Smooth muscle cell (in vitro differentiated cells): ENCODE measurements around the gene SLC7A6. TPM values are rescaled to one million over a fixed set of nuclear protein-coding genes. Genes with fewer than 3 reads are reported as not detected.

Experiments
- DNase-seq: peaks from one replicate; lab custom pipeline; 2025; ENCODE audit not compliant: unreplicated experiment; lab: John Stamatoyannopoulos, UW
- H2AFZ ChIP-seq: fragments of 200-600 bp; sonication (generic); 2 replicates; pipeline ENCODE4 v1.6.0; 2016; ENCODE audit warnings: antibody characterized with exemption, low read depth, mild to moderate bottlenecking
- H3F3A ChIP-seq: fragments of 200-600 bp; sonication (generic); 2 replicates; pipeline ENCODE4 v1.6.0; 2017; ENCODE audit warnings: antibody characterized with exemption, low read depth
- H3K27ac ChIP-seq: fragments of 200-600 bp; sonication (generic); 2 replicates; pipeline ENCODE4 v1.5.1; 2016; ENCODE audit warnings: low read depth, mild to moderate bottlenecking
- H3K27me3 ChIP-seq: fragments of 200-600 bp; sonication (generic); 2 replicates; pipeline ENCODE4 v1.6.1; 2016; ENCODE audit warnings: low read depth, mild to moderate bottlenecking
- H3K36me3 ChIP-seq: fragments of 200-600 bp; sonication (generic); 2 replicates; pipeline ENCODE4 v1.5.1; 2016; ENCODE audit warnings: low read depth
- H3K4me1 ChIP-seq: fragments of 200-600 bp; sonication (generic); 2 replicates; pipeline ENCODE4 v1.5.1; 2016; ENCODE audit warnings: low read depth
- H3K4me2 ChIP-seq: fragments of 200-600 bp; sonication (generic); 2 replicates; pipeline ENCODE4 v1.6.0; 2016; ENCODE audit warnings: mild to moderate bottlenecking
- H3K4me3 ChIP-seq: fragments of 200-600 bp; sonication (generic); 2 replicates; pipeline ENCODE4 v1.5.1; 2016; ENCODE audit warnings: mild to moderate bottlenecking
- H3K79me2 ChIP-seq: fragments of 200-600 bp; sonication (generic); 2 replicates; pipeline ENCODE4 v1.6.0; 2016; ENCODE audit warnings: low read depth, mild to moderate bottlenecking
- H3K9ac ChIP-seq: fragments of 200-600 bp; sonication (generic); 2 replicates; pipeline ENCODE4 v1.6.0; 2016; ENCODE audit warnings: low read depth
- H3K9me3 ChIP-seq: fragments of 200-600 bp; sonication (generic); replicated peaks from 2 replicates; pipeline ENCODE4 v1.5.1; 2016; ENCODE audit warnings: low read depth
- H4K20me1 ChIP-seq: fragments of 200-600 bp; sonication (generic); 2 replicates; pipeline ENCODE4 v1.6.0; 2016; ENCODE audit warnings: low read depth
- CTCF ChIP-seq: fragments of 200-600 bp; sonication (generic); IDR thresholded peaks from 2 replicates; pipeline ENCODE4 v1.5.1; 2017; ENCODE audit warnings: borderline replicate concordance, mild to moderate bottlenecking, antibody characterized with exemption; ENCODE audit not compliant: insufficient read depth, poor library complexity, severe bottlenecking
- WGBS: methylation state at CpG from one replicate; pipeline ENCODE4 v1.1.7; 2016; ENCODE audit warnings: low lambda C conversion rate; 5-methylcytosine and 5-hydroxymethylcytosine counted together
- polyA plus RNA-seq: library from polyadenylated mRNA; unstranded; fragments of >200 nt; fragmentation: Nextera tagmentation; extraction: Ambion mirVana; gene quantifications from 2 replicates; pipeline ENCODE4 v1.2.1, GENCODE V29; 2016
- total RNA-seq: library from RNA; depleted of rRNA; stranded (reverse); fragments of >200 nt; gene quantifications from 2 replicates; pipeline ENCODE4 v1.2.3, GENCODE V29; 2014

SLC7A6 gene
- total and polyA plus RNA-seq, 2 experiments from 2014 or later = 11.4 to 16.5 TPM

GRCh38 chr16:68235887-68236136 lies 28.5 kb upstream of the SLC7A6 start, which contains the start of gene ESRP2:
ESRP2 (minus strand) TSS chr16:68236127; CDS start chr16:68236045, 82 bp downstream.
- H3K4me2 ChIP-seq = peak within 1 kb of the TSS; percentile 92
- H2AFZ ChIP-seq = peak within 1 kb of the TSS; percentile 58
- no peak for DNase-seq
- peak within 1 kb of the TSS; percentile 83 for H3K27ac ChIP-seq
- WGBS = 1% methylated on average over 19 of the region's 36 CpGs
- peaks cover 21% of the 10 kb centered on the region for H3K4me1 ChIP-seq
- peak within 1 kb of the TSS; percentile 69 for H3K9ac ChIP-seq
- H3F3A ChIP-seq = peaks cover 16% of the 10 kb centered on the region
- H3K27me3 ChIP-seq = peaks cover 17% of the 10 kb centered on the region
- H3K9me3 ChIP-seq = no peaks in the 10 kb centered on the region
- H4K20me1 ChIP-seq = peaks cover 7% of the 10 kb centered on the region
- no peak for TF ChIP-seq CTCF
- H3K4me3 ChIP-seq = peak within 1 kb of the TSS; percentile 60
- H3K79me2 ChIP-seq = no peaks in the 10 kb centered on the region
- H3K36me3 ChIP-seq = no peaks in the 10 kb centered on the region

DNA sequence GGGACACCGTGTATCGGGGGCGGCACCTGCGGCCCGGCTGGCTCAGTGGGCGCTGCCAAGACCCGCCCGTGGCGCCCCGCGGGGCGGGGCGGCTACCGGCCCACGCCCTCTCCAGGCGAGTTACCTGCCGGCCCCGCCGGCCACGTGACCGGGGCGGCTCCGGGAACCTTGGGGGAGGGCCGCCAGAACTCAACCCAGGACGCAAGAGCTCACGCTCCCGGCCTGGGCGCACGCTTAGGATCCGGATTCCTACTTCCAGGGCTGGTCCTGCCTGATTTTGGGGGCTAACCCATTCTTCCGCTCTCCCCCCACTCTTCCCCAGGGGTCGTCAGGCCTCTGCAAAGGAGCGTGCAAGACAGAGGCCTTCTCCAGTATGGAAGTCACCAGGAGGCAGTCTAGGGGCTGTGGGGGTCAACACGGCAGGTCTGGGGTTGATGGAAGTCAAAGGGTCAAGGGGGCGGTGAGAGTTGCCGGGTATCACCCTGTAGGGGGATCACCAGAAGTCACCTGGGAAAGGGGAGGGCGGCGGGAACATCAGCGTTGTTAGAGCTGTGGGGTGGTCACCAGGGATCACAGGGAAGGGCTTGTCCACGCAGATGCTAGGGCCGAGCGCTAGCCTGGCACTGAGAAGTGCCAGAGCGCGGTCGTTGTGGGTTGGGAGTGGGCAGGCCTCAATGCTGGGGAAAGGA lies 28.0 kb upstream of the SLC7A6 start:
- DNase-seq = no peak
- TF ChIP-seq CTCF = no peak
- H3K27ac ChIP-seq = peak overlapping the region; percentile 83
- no peaks in the 10 kb centered on the region for H3K36me3 ChIP-seq
- H3K4me3 ChIP-seq = peak overlapping the region; percentile 60
- peaks cover 17% of the 10 kb centered on the region for H3K27me3 ChIP-seq
- peaks cover 21% of the 10 kb centered on the region for H3K4me1 ChIP-seq
- peak overlapping the region; percentile 92 for H3K4me2 ChIP-seq
- H4K20me1 ChIP-seq = peaks cover 7% of the 10 kb centered on the region
- 5% methylated on average over 38 of the region's 45 CpGs for WGBS
- peaks cover 16% of the 10 kb centered on the region for H3F3A ChIP-seq
- H3K9me3 ChIP-seq = no peaks in the 10 kb centered on the region
- peak overlapping the region; percentile 69 for H3K9ac ChIP-seq
- no peaks in the 10 kb centered on the region for H3K79me2 ChIP-seq
- peak overlapping the region; percentile 58 for H2AFZ ChIP-seq

DNA sequence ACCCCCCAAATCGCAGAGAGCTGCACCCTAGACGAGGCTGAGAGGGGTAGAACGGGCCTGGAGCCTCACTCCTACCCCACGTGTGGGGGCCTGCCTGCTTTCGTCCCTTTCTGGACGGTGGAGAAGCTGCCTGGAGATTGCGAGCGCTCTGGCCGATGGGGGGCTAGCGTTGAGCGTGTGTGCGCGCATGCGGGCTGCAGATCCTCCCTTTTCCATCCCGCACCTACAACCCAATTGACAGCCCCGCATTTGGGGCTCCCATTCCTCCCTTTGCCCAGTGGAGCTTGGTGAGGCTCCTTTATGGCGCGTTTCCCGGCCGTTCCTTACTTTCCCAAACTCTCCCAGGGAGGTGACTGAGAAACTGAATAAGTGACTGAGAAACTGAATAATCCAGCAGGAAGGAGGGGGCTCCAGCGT lies 27.5 kb upstream of the SLC7A6 start:
- Histone ChIP-seq H2AFZ (peak overlapping the region; percentile 58), H3K9ac (peak overlapping the region; percentile 69), H3K9me3 (no peaks in the 10 kb centered on the region), H3K4me3 (peak overlapping the region; percentile 60), H4K20me1 (peaks cover 7% of the 10 kb centered on the region), H3F3A (peaks cover 16% of the 10 kb centered on the region), H3K4me2 (peak overlapping the region; percentile 92), H3K27me3 (peaks cover 17% of the 10 kb centered on the region), H3K4me1 (peaks cover 21% of the 10 kb centered on the region), H3K36me3 (no peaks in the 10 kb centered on the region), H3K27ac (peak overlapping the region; percentile 83), H3K79me2 (no peaks in the 10 kb centered on the region)
- no peak for TF ChIP-seq CTCF
- 3% methylated on average over 21 of the region's 21 CpGs for WGBS
- DNase-seq = no peak
